ENCODE measurements around the gene CA5A.

Gene CA5A

GRCh38 chr16:87924811-87925670 lies 11.3 kb downstream of the CA5A start:
- no peak for DNase-seq (ENCODE audit: low read depth)
- no peak for TF ChIP-seq CTCF (conservative IDR thresholded peaks at IDR 0.05; ENCODE audit: low read length)
- no peak overlapping the region for H3K4me3 ChIP-seq (ENCODE audit: low read length)

- no peak for DNase-seq (ENCODE audit: low read depth)
- no peak overlapping the region for H3K4me3 ChIP-seq (ENCODE audit: low read length)
- TF ChIP-seq CTCF (conservative IDR thresholded peaks at IDR 0.05; ENCODE audit: low read length), result no peak
Measured at GRCh38 chr16:87924041-87924810, 12.1 kb downstream of the CA5A start.

GRCh38 chr16:87922250-87922871 lies 14.0 kb downstream of the CA5A start:
- H3K4me3 ChIP-seq (ENCODE audit: low read length), result no peak overlapping the region
- no peak for DNase-seq (ENCODE audit: low read depth)
- TF ChIP-seq CTCF (conservative IDR thresholded peaks at IDR 0.05; ENCODE audit: low read length), result no peak

- no peak for DNase-seq (ENCODE audit: low read depth)
- no peak overlapping the region for H3K4me3 ChIP-seq (ENCODE audit: low read length)
- no peak for TF ChIP-seq CTCF (conservative IDR thresholded peaks at IDR 0.05; ENCODE audit: low read length)
Measured at GRCh38 chr16:87921236-87921773, 15.0 kb downstream of the CA5A start.

- H3K4me3 ChIP-seq (ENCODE audit: low read length), result no peak overlapping the region
- no peak for DNase-seq (ENCODE audit: low read depth)
- no peak for TF ChIP-seq CTCF (conservative IDR thresholded peaks at IDR 0.05; ENCODE audit: low read length)
Measured at GRCh38 chr16:87919681-87919994, 16.7 kb downstream of the CA5A start.

- DNase-seq (ENCODE audit: low read depth), result peak; percentile 62
- peak overlapping the region; percentile 39 for H3K4me3 ChIP-seq (ENCODE audit: low read length)
- TF ChIP-seq CTCF (conservative IDR thresholded peaks at IDR 0.05; ENCODE audit: low read length), result no peak
Measured at GRCh38 chr16:87918866-87919680, 17.3 kb downstream of the CA5A start.

All from AG10803 (cell line).